ENCODE data around the gene TRIM8.

The TRIM8 gene

GRCh38 chr10:102627291-102627735 is 17.0 kb upstream of the TRIM8 start:
- Histone ChIP-seq H3K9me3 (ENCODE audit: severe bottlenecking) (no peaks in the 10 kb centered on the region), H3K27me3 (ENCODE audit: insufficient read depth, poor library complexity, severe bottlenecking) (no peaks in the 10 kb centered on the region), H3K4me1 (ENCODE audit: insufficient read depth, poor library complexity, severe bottlenecking) (peaks cover 54% of the 10 kb centered on the region), H3K27ac (ENCODE audit: poor library complexity, severe bottlenecking) (peak overlapping the region; percentile 97), H3K4me3 (ENCODE audit: severe bottlenecking) (no peak overlapping the region), H3K36me3 (ENCODE audit: low read depth) (peaks cover 5% of the 10 kb centered on the region; the same call in 1 of the 2 replicates)
- ATAC-seq (ENCODE audit: low read depth) (no peak), DNase-seq (ENCODE audit: low spot score) (peak; percentile 25)
- no peak for TF ChIP-seq CTCF (IDR thresholded peaks at IDR 0.05; ENCODE audit: poor library complexity, severe bottlenecking)

GRCh38 chr10:102627736-102628293 is 16.5 kb upstream of the TRIM8 start:
- Histone ChIP-seq H3K9me3 (ENCODE audit: severe bottlenecking) (no peaks in the 10 kb centered on the region), H3K4me3 (ENCODE audit: severe bottlenecking) (no peak overlapping the region), H3K36me3 (ENCODE audit: low read depth) (peaks cover 5% of the 10 kb centered on the region; the same call in 1 of the 2 replicates), H3K27me3 (ENCODE audit: insufficient read depth, poor library complexity, severe bottlenecking) (no peaks in the 10 kb centered on the region), H3K27ac (ENCODE audit: poor library complexity, severe bottlenecking) (peak overlapping the region; percentile 97), H3K4me1 (ENCODE audit: insufficient read depth, poor library complexity, severe bottlenecking) (peaks cover 59% of the 10 kb centered on the region)
- ATAC-seq (ENCODE audit: low read depth) = peak; percentile 2; the same call in 1 of the 3 replicates
- DNase-seq (ENCODE audit: low spot score) = peak; percentile 32
- TF ChIP-seq CTCF (IDR thresholded peaks at IDR 0.05; ENCODE audit: poor library complexity, severe bottlenecking) = no peak

- ATAC-seq (ENCODE audit: low read depth) = peak; percentile 65
- peaks cover 66% of the 10 kb centered on the region for H3K4me1 ChIP-seq (ENCODE audit: insufficient read depth, poor library complexity, severe bottlenecking)
- no peak for DNase-seq (ENCODE audit: low spot score)
- no peak overlapping the region for H3K4me3 ChIP-seq (ENCODE audit: severe bottlenecking)
- H3K27me3 ChIP-seq (ENCODE audit: insufficient read depth, poor library complexity, severe bottlenecking) = no peaks in the 10 kb centered on the region
- H3K27ac ChIP-seq (ENCODE audit: poor library complexity, severe bottlenecking) = peak overlapping the region; percentile 97
- no peaks in the 10 kb centered on the region for H3K9me3 ChIP-seq (ENCODE audit: severe bottlenecking)
- peak; percentile 7 for TF ChIP-seq CTCF (IDR thresholded peaks at IDR 0.05; ENCODE audit: poor library complexity, severe bottlenecking)
- peaks cover 5% of the 10 kb centered on the region; the same call in 1 of the 2 replicates for H3K36me3 ChIP-seq (ENCODE audit: low read depth)
Observed at GRCh38 chr10:102628451-102628911, 15.8 kb upstream of the TRIM8 start.

GRCh38 chr10:102629661-102630614 is 14.3 kb upstream of the TRIM8 start:
- Histone ChIP-seq H3K4me3 (ENCODE audit: severe bottlenecking) (no peak overlapping the region), H3K4me1 (ENCODE audit: insufficient read depth, poor library complexity, severe bottlenecking) (peaks cover 75% of the 10 kb centered on the region), H3K9me3 (ENCODE audit: severe bottlenecking) (no peaks in the 10 kb centered on the region), H3K27ac (ENCODE audit: poor library complexity, severe bottlenecking) (peak overlapping the region; percentile 97), H3K27me3 (ENCODE audit: insufficient read depth, poor library complexity, severe bottlenecking) (no peaks in the 10 kb centered on the region), H3K36me3 (ENCODE audit: low read depth) (peaks cover 5% of the 10 kb centered on the region; the same call in 1 of the 2 replicates)
- TF ChIP-seq CTCF (IDR thresholded peaks at IDR 0.05; ENCODE audit: poor library complexity, severe bottlenecking) = no peak
- DNase-seq (ENCODE audit: low spot score) = no peak
- ATAC-seq (ENCODE audit: low read depth) = peak; percentile 80
